ENCODE data around the gene IL17B.

DNA sequence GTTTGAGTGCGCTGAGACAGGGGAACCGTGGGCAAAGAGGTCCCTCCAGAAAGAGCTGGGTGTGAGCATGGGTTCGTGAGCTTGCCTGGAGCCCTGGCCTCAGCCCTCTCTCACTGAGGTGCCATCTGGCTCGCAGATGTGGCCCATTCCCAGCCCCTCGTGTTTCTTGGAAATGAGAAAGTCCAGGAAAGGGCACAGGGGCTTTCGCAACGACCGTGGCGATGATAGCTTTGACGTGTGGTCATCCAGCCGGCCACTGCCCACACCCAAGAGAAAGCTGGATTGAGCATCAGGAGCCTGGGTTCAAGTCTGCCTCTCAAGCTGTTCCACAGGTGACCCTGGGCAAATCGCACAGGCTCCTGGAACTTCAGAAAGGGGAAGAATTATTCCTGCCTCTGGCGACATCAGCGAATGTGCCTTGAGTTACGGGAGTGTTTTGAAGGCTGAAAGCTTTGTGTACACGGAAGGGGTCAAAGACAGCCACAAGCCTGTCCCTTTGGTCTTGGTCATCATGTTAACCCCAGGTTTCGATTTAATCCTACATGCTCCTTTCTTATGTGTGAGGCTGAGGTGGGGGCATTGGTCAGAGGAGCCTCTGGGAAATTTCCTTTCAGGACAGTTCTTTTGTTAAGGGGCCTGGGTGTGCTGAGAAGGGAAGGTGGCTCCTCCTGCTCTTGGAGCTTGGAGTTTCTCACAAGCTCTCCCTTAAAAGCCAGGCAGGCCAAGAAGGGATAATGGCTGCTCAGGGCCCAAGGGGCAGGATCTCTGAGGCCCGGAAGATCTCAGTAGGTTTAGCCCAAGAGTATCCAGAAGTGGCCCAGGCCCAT lies 41.7 kb upstream of the IL17B start:
- TF ChIP-seq CTCF (IDR thresholded peaks at IDR 0.05 in 4 of 5, conservative IDR thresholded peaks at IDR 0.05 in 1 of 5) (no peak), POLR2A (IDR thresholded peaks at IDR 0.05) (no peak)
